ENCODE measurements around the gene HBG1.
"Not testable (repeated sequence)": the region's sequence is repeated elsewhere in the genome, so short reads cannot be mapped to it uniquely, and the experiment has no call there.

DNA sequence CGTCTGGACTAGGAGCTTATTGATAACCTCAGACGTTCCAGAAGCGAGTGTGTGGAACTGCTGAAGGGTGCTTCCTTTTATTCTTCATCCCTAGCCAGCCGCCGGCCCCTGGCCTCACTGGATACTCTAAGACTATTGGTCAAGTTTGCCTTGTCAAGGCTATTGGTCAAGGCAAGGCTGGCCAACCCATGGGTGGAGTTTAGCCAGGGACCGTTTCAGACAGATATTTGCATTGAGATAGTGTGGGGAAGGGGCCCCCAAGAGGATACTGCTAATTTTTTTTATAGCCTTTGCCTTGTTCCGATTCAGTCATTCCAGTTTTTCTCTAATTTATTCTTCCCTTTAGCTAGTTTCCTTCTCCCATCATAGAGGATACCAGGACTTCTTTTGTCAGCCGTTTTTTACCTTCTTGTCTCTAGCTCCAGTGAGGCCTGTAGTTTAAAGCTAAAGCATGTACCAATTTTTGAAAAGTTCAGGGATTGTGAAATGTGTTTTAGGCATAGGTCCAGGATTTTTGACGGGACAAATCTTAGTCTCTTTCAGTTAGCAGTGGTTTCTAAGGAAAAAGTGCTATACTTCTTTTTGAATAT lies at the start of gene HBG1:
- TF ChIP-seq POLR2AphosphoS5 (IDR thresholded peaks at IDR 0.05; ENCODE audit: low read depth, low read length); TAF1 (IDR thresholded peaks at IDR 0.05; ENCODE audit: borderline replicate concordance, insufficient read depth, low read length): not testable (repeated sequence)

All from PFSK-1 (cell line).